Gastroesophageal sphincter (tissue), 3 donors: ENCODE measurements around the gene ZFX.

Source experiments
- CTCF ChIP-seq, 4 experiments: fragments of 200-600 bp in 2 of 4; fragments of 450-650 bp in 2 of 4; sonication (generic) in 1 of 4; IDR thresholded peaks; one replicate each; pipeline ENCODE4 v1.5.1; 2017 to 2019; ENCODE audit warnings: antibody characterized with exemption in 4 of 4, mild to moderate bottlenecking in 2 of 4, moderate library complexity in 2 of 4
- EP300 ChIP-seq: sonication (generic); formaldehyde crosslinking; IDR thresholded peaks from one replicate; pipeline ENCODE4 v1.6.1; 2017; ENCODE audit warnings: antibody characterized with exemption, mild to moderate bottlenecking
- POLR2A ChIP-seq, 2 donors: fragments of 450-650 bp; IDR thresholded peaks; one replicate each; pipeline ENCODE4 v1.6.1; 2017; ENCODE audit warnings: antibody characterized with exemption in 2 of 2, mild to moderate bottlenecking in 2 of 2, moderate library complexity in 1 of 2
- POLR2AphosphoS5 ChIP-seq: sonication (generic); formaldehyde crosslinking; IDR thresholded peaks from one replicate; pipeline ENCODE4 v1.6.1; 2017; ENCODE audit warnings: antibody characterized with exemption

- peak in 3 of 4 experiments; percentile 58 to 84 (median 59) for TF ChIP-seq CTCF (IDR thresholded peaks at IDR 0.05)
- peak; percentile 20 to 40 for TF ChIP-seq POLR2A (IDR thresholded peaks at IDR 0.05)
- TF ChIP-seq POLR2AphosphoS5 = peak; percentile 24
- TF ChIP-seq EP300 = no peak
Observed at GRCh38 chrX:24150051-24150790, 692 bp downstream of the ZFX start.
